ENCODE measurements around the gene KIF2C.
"Not testable (repeated sequence)": the region's sequence is repeated elsewhere in the genome, so short reads cannot be mapped to it uniquely, and the experiment has no call there.

Gene KIF2C

DNA sequence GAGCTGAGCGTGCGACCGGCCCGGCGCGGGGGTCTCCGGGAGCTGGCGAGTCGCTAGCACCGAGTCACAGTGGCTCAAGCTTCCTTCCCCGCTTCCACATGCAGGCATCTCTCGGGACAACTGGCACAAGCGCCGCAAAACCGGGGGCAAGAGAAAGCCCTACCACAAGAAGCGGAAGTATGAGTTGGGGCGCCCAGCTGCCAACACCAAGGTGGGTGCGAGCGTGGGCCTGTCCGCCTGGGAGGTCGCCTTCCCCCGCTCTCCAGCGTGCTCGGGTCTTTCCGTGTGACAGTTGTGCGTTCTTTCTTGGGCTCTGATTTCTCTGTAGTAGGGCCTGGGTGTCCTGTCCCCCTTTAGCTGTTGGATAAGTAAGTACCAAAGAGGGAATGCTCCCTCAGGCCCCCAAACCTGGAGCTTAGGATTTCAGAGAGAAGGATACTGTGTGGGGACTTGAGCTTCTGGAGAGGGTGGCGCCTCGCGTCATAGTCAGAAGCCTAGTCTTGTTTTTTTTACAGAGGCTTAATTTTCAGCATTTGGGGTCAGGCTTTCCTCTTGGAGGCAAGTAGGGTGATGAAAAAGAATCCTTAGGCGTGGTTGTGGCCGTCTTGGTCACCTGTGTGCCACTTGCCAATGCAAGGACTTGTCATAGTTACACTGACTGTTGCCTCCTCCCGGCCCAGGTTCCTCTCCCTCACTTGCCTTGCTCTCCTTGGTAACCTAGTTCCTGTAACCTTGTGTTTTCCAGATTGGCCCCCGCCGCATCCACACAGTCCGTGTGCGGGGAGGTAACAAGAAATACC lies 36.5 kb downstream of the KIF2C start:
- no peak for DNase-seq (ENCODE audit: low read depth)

GRCh38 chr1:44776730-44777068 lies 37.1 kb downstream of the KIF2C start:
- DNase-seq (ENCODE audit: low read depth), result no peak

DNA sequence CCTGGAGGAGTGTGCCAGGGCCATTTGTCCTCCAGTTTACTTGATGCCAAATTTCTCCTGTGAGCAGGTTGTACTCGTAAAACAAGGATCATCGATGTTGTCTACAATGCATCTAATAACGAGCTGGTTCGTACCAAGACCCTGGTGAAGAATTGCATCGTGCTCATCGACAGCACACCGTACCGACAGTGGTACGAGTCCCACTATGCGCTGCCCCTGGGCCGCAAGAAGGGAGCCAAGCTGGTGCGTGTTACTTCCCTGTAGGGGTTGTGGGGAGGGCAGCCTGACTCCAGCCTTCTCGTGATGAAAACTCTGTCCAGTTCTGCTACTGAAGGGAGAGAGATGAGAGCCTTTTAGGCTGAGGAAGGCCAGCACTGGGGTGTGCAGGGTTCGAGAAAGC lies 37.9 kb downstream of the KIF2C start:
- no peak for DNase-seq (ENCODE audit: low read depth)

GRCh38 chr1:44777969-44778635 lies 38.5 kb downstream of the KIF2C start:
- DNase-seq (ENCODE audit: low read depth), result no peak

- DNase-seq (ENCODE audit: low read depth), result no peak
These were observed 39.3 kb downstream of the KIF2C start for GRCh38 chr1:44778705-44779576.

GRCh38 chr1:44780583-44781121 lies 41.0 kb downstream of the KIF2C start:
- DNase-seq (ENCODE audit: low read depth), result no peak

- no peak for DNase-seq (ENCODE audit: low read depth)
These were observed 44.1 kb downstream of the KIF2C start for GRCh38 chr1:44783697-44784093.

DNA sequence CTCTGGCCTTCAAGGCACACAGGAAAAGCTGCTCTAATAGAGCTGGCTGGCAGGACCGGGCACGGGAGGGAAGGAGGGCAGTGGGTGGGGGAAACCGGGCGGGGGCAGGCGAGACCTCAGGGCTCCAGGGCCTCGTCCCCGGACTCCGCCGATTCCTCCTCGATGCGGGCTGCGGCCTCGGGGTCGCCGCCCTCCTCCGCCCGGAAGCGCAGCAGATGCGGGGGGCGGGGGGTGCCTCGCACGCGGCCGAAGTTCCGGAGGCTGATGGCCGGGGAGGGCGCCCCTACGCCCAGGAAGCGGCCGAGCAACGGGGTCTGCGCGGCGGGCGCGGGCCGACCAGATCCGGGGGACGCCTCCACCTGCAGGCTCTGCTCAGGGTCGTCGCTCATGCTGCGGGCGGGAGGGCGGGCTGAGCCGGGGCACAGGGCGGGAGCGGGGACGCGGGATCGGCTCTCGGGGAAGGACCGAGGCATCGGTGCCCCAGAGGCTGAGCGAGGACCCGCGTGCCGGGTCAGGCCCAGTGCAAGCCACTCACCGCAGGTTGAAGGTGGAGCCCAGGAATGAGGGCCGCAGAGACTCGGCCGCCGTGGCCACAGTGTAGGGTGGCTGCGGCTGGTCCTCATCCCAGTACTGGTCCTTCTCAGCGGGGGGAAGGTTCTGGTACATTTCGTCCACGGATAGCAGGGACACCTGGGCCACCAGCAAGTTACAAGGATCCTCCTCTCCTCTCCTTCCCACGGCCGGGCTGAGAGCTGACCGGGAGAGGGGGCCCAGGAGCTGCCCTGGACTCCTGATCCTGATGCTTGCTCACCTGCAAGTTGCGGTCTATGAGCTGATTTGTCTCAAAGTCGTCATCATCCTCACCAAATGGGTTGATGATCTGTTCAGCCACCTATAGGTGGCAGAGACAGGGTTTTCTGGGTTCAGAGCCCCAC lies 44.7 kb downstream of the KIF2C start:
- DNase-seq (ENCODE audit: low read depth), result no peak

GRCh38 chr1:44785029-44785380 lies 45.4 kb downstream of the KIF2C start:
- no peak for DNase-seq (ENCODE audit: low read depth)

DNA sequence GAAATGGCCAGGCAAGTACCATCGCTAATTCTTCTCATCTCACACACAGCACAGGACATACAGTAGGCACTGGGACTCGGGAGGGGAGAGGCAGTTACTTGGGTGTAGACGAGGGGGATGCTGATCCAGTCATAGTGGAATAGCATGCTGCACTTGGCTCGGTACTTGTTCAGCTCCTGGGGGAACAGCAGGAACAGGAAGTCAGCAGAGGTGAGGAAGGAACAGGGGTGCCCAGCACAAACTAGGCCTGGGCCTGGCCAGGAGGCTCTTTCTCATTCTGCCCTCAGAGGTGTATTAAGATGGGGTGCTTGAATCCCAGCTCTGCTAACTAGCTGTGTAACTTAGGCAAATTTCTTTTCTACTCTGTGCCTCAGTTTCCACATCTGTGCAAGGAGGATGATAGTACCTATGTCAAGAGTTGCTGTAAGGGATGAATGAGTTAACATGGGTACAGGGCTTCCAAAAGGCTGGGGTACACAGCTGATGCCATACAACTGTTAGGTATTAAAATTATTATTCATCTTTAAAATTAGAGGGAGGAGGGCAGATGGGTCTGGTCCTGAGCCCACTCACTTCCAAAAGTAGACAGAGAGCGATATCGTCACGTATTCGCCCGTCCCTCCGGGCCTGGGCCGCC lies 46.0 kb downstream of the KIF2C start:
- DNase-seq (ENCODE audit: low read depth), result no peak

DNA sequence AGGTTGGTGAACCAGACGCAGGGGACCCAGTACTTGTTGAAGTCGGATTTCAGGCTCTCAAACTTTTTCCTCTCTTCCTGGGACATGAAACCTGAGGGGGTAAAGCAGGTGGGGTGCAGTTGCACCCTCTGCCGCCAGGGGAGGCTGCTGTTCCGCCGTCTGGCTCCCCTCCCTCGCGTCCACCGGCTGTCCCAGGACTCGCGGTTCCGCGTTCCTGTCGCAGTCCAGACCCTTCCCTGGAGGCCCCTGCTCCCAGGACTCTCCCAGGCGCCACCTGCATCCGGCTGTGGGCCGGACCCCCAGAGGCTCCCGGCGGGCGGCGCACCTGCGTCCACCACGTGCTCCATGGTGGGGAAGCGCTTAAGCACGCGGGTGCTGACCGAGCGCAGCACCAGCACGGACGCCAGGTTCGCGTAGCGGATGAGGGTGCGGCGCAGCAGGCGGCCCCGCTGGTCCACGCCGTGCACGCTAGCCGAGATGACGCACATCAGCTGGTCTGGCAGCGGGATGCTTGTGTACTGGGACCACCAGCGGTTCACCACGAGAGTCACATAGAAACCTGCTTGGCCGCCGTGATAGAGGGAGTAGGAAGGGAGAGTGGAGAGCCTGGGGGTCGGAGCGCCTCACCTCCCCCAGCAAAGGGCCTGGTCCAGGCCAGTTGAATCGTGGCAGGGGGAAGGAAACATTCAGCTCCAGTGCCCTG lies 46.7 kb downstream of the KIF2C start:
- DNase-seq (ENCODE audit: low read depth), result no peak

DNA sequence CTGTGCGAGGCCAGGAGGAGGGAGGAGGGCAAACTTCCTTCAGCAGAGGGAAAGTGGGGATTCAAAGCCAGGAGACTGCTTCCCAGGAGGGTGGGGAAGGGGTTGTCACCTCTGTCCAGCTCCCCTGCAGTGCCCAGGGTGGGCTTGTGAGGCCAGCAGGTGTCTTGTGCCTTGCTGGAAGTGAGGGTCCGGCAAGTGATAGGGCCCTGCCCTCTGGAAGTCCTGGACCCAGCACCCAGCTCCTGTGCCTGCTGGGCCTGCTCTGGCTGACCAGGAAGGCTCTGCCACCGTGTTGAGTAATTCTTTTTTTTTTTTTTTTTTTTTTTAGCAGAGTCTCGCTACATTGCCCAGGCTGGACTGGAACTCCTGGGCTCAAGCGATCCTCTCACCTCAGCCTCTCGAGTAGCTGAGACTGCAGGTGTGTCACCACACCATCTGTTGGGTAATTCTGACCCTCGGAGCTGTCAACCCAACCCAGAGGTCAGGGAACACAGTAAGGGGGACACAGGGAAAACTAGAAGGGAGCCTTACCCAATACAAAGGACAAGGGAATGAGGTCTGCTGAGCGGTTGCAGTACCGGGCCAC lies 47.3 kb downstream of the KIF2C start:
- no peak for DNase-seq (ENCODE audit: low read depth)

DNA sequence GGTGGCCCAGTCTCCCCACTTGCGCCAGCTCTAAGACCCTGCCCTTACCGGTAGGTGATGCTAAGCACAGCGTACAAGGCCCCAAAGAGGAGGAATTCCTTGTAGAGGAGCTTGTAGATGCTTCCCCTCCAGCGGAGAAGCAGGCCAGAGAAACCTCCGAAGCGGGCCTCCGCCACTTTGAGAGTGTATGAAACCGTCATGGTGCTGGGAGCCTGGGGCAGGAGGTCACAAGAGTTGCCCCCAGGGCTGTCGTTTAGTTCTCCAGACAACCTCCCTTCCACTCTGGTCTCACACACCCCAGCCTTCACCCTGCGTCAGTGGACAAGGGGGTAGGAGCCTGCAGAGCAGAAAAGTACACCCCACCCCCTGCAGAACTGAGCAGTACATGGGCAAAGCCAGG lies 47.9 kb downstream of the KIF2C start:
- no peak for DNase-seq (ENCODE audit: low read depth)

- DNase-seq (ENCODE audit: low read depth), result no peak
These were observed 48.7 kb downstream of the KIF2C start, which contains the start of gene BEST4 for GRCh38 chr1:44788120-44788860. BEST4 (minus strand) TSS chr1:44788170; CDS start chr1:44787705, 465 bp downstream.

DNA sequence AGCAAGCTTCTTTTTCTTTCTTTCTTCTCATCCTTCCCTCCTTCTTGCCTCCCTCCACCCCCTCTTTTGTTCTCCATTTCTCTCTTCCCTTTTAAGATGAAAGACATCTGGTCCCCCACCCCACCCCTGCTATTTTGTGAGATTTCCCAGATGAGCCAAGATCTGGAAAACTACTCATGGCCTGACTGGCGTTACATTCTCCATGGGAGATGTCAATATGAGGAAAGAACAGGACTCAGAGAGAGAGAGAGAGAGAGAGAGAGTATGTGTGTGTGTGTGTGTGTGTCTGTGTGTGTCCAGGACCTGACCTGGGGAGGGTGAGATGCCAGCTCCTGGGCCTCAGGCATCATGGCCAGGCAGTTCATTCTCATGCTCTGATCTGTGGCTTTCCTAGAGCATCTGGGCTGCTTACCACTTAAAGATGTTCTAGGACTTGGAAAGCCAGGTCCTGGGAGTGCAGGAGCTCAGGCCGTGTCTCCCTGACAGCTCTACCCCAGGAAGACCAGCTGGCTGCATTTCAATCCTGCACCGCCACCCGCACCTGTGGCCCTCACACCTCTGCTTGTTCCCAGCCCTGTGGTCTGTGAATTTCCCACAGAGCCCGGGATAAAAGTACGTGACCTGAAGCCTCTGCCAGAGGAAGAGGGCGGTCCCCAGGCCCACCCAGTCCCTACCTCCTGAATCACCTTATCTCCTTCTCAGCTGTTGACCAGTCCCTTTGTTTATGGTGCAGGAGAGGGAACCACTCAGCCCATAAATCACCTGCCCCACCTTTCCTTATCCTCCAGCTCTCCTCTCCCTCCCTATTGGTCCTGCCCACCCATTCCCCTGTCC lies 51.5 kb downstream of the KIF2C start:
- no peak for DNase-seq (ENCODE audit: low read depth)

- DNase-seq (ENCODE audit: low read depth), result no peak
These were observed 53.3 kb downstream of the KIF2C start for GRCh38 chr1:44792736-44793502.

GRCh38 chr1:44797886-44798285 lies 58.2 kb downstream of the KIF2C start:
- not testable (repeated sequence) for DNase-seq (ENCODE audit: low read depth)

All from HS-27A (cell line).